ENCODE data around the gene TNRC18.
"Not testable (repeated sequence)": the region's sequence is repeated elsewhere in the genome, so short reads cannot be mapped to it uniquely, and the experiment has no call there.

TNRC18 gene

DNA sequence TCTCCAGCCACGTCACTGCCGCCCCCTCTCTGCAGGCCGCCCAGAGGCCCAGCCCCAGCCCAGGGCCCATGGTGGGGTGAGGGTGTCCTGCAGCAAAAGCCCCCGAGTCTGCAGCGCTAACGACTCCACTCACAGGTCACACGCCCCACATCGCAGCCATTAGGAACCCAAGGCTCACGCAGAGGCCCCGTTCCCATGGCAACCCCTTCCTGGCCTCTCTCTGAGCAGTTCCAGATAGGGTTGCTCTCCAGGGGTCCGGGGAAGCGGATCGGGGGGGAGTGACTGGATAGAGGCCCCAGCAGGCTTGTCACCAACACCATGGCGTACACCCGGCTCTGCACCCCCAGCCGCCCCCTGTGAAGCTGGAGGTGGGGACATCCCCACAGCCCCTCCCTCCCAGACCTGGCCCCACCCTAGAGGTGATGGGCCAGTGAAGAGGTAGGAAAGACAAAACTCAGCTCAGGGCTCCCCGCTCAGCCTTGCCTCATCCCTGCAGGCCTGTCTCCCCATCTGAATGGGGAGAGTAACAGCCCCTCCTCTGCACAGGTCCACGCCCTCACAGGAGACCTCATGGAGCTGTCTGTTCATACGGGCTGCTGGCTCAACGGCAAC lies 41.2 kb downstream of the TNRC18 start:
- Mint-ChIP-seq H3K27me3 (no peaks in the 10 kb centered on the region), H3K4me1 (peaks cover 33% of the 10 kb centered on the region), H3K9me3 (no peaks in the 10 kb centered on the region), H3K36me3 (peaks cover 5% of the 10 kb centered on the region), H3K4me3 (no peak overlapping the region), H3K27ac (no peak overlapping the region)

DNA sequence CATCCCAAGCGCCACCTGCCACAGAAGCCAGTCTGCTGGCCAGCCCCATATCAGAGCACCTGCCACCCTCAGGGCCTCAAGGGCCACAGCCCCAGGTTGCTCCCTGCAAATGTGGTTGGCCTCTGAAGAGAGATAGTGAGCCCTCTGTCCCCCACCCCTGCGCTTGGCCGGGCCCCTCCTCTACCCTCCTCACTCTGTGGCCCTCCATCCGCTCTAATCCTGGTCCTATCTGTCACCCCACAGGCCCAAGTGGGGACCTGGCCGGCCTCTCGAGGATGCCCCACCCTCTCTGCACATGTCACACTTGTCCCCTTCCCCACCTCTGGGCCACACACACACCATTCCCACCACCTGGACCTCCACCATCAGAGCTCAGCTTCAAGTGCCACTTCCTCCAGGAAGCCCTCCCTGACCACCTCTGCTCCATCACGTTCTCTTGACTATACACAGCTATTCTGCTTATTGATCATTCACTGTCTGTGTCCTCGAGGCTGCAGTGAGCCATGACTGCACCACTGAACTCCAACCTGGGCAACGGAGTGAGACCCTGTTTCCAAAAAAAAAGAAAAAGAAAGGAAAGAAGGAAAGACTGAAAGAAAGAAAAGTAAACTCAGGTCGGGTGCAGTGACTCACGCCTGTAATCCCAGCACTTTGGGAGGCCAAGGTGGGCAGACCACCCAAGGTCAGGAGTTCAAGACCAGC lies 42.4 kb downstream of the TNRC18 start:
- Mint-ChIP-seq H3K27ac (no peak overlapping the region), H3K27me3 (no peaks in the 10 kb centered on the region), H3K9me3 (no peaks in the 10 kb centered on the region), H3K4me3 (no peak overlapping the region), H3K36me3 (peaks cover 2% of the 10 kb centered on the region), H3K4me1 (peaks cover 30% of the 10 kb centered on the region)

DNA sequence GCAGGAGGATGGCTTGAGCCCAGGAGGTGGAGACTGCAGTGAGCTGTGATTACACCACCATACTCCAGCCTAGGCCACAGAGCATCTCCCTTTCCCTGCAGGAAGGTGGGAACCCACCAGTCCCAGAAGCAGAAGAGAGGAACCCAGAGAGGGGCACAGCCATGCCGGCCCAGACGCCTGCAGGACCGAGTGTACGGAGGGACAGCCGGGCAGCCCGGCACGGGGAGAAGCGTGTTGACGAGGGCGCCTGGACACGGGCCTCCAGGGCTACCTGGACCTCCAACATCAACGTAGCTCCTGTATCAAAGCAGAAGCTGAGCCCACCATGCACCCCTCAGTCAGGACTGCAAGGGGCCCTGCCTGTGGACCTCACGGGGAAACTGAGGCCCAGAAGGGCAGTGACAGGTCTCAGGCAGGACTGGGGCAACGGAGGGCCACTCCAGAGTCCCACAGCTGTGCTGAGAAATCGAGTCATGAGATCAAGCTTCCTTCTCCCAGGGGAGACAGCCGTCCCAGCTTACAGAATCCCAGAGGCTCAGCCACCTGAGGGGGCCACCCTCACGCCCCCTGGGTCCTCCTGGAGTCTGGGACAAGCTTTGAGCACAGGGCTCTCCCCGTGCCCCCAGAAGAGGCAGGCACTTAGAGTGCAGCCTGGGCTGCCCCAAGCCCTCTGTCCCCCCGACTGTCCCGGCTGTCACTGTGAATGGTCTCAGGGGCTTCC lies 43.1 kb downstream of the TNRC18 start:
- H3K27ac Mint-ChIP-seq, result no peak overlapping the region
- H3K4me1 Mint-ChIP-seq, result peaks cover 30% of the 10 kb centered on the region
- no peaks in the 10 kb centered on the region for H3K27me3 Mint-ChIP-seq
- H3K9me3 Mint-ChIP-seq, result no peaks in the 10 kb centered on the region
- H3K4me3 Mint-ChIP-seq, result no peak overlapping the region
- peaks cover 2% of the 10 kb centered on the region for H3K36me3 Mint-ChIP-seq

DNA sequence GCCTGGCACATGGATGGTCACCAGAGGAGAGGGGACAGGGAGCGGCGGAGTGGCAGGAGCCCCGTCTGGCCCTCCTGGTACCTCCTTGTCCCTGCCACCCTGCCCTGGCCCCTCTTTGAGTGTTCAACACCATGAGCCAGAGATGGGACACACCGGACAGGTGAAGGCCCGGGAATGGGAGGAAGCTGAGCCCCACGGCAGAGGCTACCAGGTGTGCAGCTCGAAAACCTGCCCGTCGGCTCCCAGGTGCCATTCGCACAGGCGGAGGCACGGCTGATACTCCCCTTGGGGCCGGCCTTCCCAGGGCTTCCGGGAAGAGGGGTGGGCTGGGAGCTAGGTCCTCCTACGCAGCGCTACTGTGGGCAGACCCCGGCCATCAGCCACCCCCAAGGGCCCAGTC lies 44.1 kb downstream of the TNRC18 start:
- H3K36me3 Mint-ChIP-seq, result peaks cover 2% of the 10 kb centered on the region
- H3K27ac Mint-ChIP-seq, result no peak overlapping the region
- no peak overlapping the region for H3K4me3 Mint-ChIP-seq
- no peaks in the 10 kb centered on the region for H3K27me3 Mint-ChIP-seq
- no peaks in the 10 kb centered on the region for H3K9me3 Mint-ChIP-seq
- peaks cover 25% of the 10 kb centered on the region for H3K4me1 Mint-ChIP-seq

DNA sequence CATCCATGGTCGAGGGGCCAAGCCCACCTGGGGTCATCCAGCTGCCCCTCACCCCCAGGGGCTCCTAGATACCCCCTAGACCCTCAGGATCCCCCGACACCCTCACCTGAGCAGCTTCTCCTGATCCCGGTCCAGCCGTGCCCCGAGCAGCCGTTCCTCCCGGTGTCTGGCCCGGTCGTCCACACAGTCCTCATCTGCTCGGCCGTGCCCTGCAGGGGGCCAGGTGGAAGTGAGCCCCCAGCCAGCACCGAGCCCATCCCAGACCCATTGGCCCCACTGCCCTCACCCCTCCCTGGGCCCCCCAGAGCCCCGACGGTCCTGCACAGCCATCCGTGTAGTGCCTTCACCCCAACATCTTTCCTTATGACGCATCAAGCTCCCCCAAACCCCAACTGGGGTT lies 45.8 kb downstream of the TNRC18 start:
- peaks cover 15% of the 10 kb centered on the region for H3K4me1 Mint-ChIP-seq
- H3K9me3 Mint-ChIP-seq, result no peaks in the 10 kb centered on the region
- no peak overlapping the region for H3K27ac Mint-ChIP-seq
- H3K36me3 Mint-ChIP-seq, result peaks cover 3% of the 10 kb centered on the region
- no peak overlapping the region for H3K4me3 Mint-ChIP-seq
- no peaks in the 10 kb centered on the region for H3K27me3 Mint-ChIP-seq

DNA sequence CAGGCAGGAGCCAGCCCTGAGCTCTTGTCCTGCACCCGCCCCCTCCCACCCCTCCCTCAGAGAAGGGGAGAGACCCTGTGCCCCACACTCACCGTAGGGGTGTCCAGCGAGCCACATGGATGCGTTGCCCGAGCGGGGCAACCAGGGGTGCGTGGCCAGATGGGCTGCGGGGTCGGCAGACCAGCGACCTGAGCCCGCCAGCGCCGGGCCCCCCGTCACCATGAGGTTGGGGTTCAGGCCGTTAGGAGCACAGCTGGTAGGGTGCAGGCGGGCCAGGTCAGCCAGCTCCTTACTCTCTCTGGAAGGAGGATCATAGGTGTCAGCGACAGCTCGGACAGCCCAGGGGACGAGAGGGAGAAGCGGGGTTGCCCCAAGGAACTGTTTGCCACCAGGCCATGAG lies 46.4 kb downstream of the TNRC18 start:
- no peaks in the 10 kb centered on the region for H3K27me3 Mint-ChIP-seq
- peaks cover 3% of the 10 kb centered on the region for H3K36me3 Mint-ChIP-seq
- no peaks in the 10 kb centered on the region for H3K9me3 Mint-ChIP-seq
- no peak overlapping the region for H3K4me3 Mint-ChIP-seq
- H3K4me1 Mint-ChIP-seq, result peaks cover 12% of the 10 kb centered on the region
- H3K27ac Mint-ChIP-seq, result no peak overlapping the region

DNA sequence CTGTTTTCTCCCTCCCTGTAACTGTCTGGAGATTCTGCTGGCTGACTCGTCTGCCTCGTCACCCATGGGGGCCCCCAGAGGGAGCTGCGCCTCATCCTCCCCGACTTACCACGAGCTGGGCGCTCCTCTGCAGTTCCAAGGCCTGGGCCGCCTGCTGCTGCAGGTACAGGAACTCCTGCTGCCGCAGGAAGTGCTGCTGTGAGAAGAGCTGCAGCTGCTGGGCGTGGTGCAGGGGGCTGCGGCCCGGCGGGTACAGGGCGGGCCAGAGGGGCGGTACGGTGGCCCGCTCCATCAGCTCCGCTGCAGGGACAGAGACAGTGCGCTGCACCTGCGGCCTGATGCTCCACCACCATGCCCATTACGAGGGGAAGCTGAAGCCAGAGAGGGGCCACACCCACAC lies 47.7 kb downstream of the TNRC18 start:
- Mint-ChIP-seq H3K27me3 (no peaks in the 10 kb centered on the region), H3K27ac (no peak overlapping the region), H3K4me3 (no peak overlapping the region), H3K4me1 (peaks cover 6% of the 10 kb centered on the region), H3K36me3 (peaks cover 5% of the 10 kb centered on the region), H3K9me3 (no peaks in the 10 kb centered on the region)

DNA sequence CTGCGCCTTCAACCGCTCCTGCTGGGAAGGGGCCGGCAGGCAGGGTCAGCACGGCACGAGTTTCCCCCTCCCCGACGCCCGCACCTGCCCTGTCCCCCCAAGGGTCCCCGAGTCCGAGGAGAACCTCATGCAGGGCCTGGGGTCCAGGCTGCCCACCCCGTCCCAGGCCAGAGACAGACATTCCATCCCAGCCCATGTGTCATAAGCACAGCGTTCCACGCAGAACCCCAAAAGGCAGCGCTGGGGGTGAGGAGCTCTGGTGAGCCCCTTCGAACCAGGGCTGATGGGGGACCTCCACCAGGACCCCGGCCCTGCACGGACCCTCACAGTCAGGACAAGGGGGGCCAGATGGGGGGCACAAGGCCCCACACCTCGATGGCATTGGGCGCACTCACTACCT lies 49.2 kb downstream of the TNRC18 start:
- Mint-ChIP-seq H3K27ac (no peak overlapping the region), H3K4me1 (peaks cover 9% of the 10 kb centered on the region), H3K4me3 (no peak overlapping the region), H3K27me3 (no peaks in the 10 kb centered on the region), H3K36me3 (peaks cover 7% of the 10 kb centered on the region), H3K9me3 (no peaks in the 10 kb centered on the region)

DNA sequence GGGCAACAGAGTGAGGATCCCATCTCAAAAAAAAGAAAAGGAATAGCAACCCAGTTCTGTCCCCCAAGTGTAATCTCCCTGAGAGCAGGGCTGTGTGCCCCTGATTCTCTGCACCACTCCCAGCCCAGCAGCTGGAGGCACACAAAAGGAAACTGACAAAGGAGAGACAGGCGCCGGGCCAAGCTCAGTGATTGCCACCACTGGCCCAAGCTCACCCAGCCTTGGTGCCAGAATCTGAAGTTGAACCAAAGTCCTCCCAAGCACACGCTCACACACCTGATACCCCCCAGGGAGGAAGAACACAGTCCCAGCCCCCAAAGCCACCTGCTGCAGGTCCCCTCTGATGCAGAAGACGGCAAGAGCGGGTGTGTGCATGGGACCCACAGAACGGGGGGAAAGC lies 50.3 kb downstream of the TNRC18 start:
- Mint-ChIP-seq H3K27ac (no peak overlapping the region), H3K4me3 (no peak overlapping the region), H3K4me1 (peaks cover 12% of the 10 kb centered on the region), H3K36me3 (peaks cover 9% of the 10 kb centered on the region), H3K9me3 (no peaks in the 10 kb centered on the region), H3K27me3 (no peaks in the 10 kb centered on the region)

DNA sequence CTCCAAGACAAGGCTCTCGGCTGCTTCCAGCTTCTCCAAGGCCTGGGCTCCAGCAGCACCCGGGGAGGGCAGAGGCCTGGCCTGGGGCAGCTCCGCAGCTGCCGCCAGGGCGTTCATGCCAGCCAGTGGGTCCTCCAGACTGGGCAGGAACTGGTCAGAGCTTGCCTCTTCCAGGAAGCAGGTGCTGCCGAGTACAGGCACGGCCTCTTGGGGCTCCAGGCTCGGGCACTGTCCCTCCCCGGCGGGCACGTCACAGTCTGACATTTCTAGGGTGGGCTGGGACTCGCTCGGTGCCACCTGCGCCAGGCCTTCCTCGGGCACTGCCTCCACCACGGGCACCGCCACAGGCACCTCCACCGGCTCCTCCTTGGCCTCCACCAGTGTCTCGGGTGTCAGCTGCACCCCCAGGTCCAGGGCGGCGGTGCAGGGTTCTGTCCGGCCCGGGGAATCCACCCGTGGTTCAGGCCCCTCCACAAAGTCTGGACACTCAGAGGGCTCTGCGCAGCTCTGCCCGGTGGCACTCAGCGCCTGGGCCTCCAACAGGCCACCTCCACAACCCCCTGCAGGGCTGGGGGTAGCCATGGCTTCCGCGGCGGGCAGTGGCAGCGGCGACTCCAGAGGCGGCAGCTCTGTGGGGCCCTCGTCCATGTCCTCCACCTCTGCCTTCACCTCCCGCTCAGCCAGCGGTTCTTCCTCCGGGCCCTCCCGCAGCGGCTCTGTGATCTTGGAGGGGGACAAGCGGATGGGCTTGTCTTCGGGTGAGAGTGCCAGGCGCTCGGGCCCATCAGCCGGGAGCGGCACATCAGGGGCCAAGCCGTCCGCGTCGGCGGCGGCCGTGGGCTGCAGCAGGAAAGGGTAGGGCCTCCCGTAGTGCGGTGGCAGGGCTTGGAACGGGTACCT lies 52.9 kb downstream of the TNRC18 start:
- H3K4me1 Mint-ChIP-seq, result peaks cover 18% of the 10 kb centered on the region
- H3K9me3 Mint-ChIP-seq, result no peaks in the 10 kb centered on the region
- H3K27me3 Mint-ChIP-seq, result no peaks in the 10 kb centered on the region
- peaks cover 7% of the 10 kb centered on the region for H3K36me3 Mint-ChIP-seq
- H3K27ac Mint-ChIP-seq, result no peak overlapping the region
- no peak overlapping the region for H3K4me3 Mint-ChIP-seq

DNA sequence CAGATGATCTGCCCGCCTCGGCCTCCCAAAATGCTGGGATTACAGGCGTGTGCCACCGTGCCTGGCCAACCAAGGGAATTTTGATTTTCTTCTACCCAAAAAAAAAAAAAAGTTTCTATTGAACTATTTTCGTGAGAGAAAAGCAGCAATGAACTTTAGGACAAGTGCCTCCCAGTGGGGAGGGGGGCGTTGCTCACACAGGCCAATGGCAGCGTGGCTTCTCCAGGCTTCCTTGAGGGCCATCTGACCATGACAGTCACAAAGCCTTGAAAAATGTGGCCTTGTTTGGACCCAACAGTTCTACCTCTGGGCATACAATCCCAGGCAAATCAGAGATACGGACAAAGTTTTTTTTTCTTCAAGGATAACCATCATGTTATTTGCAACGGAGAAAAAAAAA lies 56.0 kb downstream of the TNRC18 start:
- no peak overlapping the region for H3K4me3 Mint-ChIP-seq
- H3K4me1 Mint-ChIP-seq, result peaks cover 19% of the 10 kb centered on the region
- H3K9me3 Mint-ChIP-seq, result no peaks in the 10 kb centered on the region
- H3K27me3 Mint-ChIP-seq, result no peaks in the 10 kb centered on the region
- peaks cover 5% of the 10 kb centered on the region for H3K36me3 Mint-ChIP-seq
- H3K27ac Mint-ChIP-seq, result no peak overlapping the region

DNA sequence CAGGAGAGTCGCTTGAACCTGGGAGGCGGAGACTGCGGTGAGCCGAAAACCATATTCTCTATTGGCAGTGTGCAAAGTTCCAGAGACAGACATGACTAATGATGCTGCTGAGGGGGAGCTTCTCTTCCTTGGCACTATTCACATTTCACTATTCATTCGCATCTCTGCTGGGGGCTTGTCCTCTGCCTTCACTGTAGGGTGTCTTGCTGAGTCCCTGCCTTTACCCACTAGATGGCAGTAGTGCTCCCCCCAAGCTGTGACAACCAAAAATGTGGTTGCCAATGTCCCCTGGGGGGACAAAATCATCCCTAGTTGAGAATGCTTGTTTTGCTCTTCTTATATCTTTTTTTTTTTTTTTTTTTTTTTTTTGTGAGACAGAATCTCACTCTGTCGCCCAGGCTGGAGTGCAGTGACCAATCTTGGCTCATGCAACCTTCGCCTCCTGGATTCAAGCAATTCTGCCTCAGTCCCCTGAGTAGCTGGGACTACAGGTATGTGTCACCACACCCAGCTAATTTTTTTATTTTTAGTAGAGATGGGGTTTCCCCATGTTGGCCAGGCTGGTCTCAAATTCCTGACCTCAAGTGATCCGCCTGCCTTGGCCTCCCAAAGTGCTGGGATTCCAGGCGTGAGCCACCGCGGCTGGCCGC lies 57.5 kb downstream of the TNRC18 start:
- H3K4me1 Mint-ChIP-seq, result peaks cover 19% of the 10 kb centered on the region
- H3K27ac Mint-ChIP-seq, H3K27me3 Mint-ChIP-seq, H3K9me3 Mint-ChIP-seq, H3K36me3 Mint-ChIP-seq, H3K4me3 Mint-ChIP-seq: not testable (repeated sequence)

DNA sequence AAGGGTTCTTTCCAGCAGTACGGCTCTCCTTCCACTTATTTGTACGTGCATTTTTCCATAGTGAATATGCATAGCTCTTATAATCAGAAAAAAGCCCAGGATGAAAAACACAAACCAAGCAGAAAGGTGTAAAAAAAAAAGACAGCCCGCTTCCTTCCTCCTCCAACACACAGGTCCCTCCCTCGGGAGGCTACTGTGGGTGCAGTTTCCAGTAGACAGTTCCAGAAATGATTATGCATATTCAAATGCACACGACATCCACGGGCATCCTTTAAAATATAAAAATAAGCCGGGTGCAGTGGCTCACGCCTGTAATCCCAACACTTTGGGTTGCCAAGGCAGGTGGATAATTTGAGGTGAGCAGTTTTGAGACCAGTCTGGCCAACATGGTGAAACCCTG lies 59.9 kb downstream of the TNRC18 start:
- Mint-ChIP-seq H3K4me3 (no peak overlapping the region), H3K36me3 (peaks cover 5% of the 10 kb centered on the region), H3K27ac (no peak overlapping the region), H3K27me3 (no peaks in the 10 kb centered on the region), H3K9me3 (no peaks in the 10 kb centered on the region), H3K4me1 (peaks cover 14% of the 10 kb centered on the region)

DNA sequence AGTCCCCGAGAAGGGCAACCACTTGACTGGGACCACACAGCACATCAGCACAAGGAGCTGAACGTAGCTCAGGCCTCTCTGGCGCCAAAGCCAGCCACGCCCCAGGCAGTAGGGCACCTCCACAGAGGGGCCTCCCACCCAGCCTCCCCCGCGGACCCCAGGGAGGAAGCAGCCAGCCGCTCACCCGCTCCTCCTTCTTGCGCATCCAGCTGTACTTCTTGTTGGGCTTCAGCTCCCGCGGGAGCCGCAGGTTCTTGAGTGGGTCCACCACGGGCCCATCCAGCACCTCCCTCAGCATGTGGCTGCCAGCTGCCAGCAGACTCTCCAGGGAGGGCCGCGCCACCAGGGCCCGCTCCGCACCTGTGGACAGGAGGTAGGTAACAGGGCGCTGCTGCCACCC lies 61.2 kb downstream of the TNRC18 start:
- Mint-ChIP-seq H3K4me3 (no peak overlapping the region), H3K9me3 (no peaks in the 10 kb centered on the region), H3K4me1 (peaks cover 14% of the 10 kb centered on the region), H3K36me3 (peaks cover 8% of the 10 kb centered on the region), H3K27me3 (no peaks in the 10 kb centered on the region), H3K27ac (no peak overlapping the region)

DNA sequence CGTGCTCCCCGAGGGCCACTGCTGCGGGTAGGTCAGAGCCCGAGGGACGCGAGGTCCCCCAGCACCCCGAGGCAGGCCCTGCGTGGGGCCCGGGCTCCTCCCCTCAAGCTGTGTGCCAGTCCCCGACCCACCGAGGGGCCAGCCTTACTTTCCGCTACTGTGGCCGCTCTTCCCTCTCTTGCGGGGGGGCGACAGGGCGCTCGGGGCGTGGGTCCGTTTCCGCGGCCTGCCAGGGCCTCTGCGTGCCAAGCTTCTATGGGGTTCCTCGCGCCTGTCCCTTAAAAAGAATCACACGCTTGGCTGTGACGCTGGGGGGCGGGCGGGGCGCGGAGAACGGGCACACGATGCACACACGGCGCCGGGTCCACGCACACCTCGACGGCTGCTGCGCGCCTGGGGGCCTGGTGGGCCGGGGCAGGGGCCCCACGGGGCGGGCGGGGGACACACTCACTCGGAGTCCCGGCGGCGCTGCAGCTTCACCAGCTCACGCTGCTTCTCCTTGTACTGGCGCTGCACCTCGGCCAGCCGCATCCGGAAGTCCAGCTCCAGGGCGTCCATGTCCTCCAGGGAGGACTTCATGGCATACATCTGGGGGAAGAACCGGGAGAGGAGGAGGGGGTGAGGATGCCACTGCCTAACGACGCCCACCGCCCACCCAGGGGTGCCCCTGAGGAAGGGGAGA lies 62.0 kb downstream of the TNRC18 start:
- no peak overlapping the region for H3K27ac Mint-ChIP-seq
- H3K36me3 Mint-ChIP-seq, result peaks cover 9% of the 10 kb centered on the region
- H3K9me3 Mint-ChIP-seq, result no peaks in the 10 kb centered on the region
- H3K27me3 Mint-ChIP-seq, result no peaks in the 10 kb centered on the region
- H3K4me1 Mint-ChIP-seq, result peaks cover 11% of the 10 kb centered on the region
- no peak overlapping the region for H3K4me3 Mint-ChIP-seq

All from activated naive CD4-positive, alpha-beta T cell treated with anti-CD3 and anti-CD28 coated beads, Interleukin-2, amount 50 U/mL, for 24 hours (primary cell).